ENCODE results near the gene SPATA3.

SPATA3 gene

DNA sequence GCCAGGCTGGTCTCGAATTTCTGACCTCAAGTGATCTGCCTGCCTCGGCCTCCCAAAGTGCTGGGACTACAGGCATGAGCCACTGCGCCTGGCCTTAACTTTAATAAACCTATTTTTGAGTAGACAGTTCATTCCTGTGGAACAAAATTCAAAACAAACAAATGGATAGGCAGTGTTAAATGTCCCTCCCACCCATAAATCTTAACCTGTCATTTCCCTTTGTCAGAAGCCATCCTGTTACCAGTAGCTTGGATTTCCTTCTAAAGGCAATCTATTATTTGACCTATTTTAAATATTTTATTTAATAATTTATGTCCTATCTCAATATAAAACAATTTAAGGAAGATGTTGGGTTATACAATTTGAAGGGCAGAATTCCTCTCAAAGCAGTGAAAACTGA is 34.8 kb downstream of the SPATA3 start:
- no peak for DNase-seq (ENCODE audit: low read depth)

DNA sequence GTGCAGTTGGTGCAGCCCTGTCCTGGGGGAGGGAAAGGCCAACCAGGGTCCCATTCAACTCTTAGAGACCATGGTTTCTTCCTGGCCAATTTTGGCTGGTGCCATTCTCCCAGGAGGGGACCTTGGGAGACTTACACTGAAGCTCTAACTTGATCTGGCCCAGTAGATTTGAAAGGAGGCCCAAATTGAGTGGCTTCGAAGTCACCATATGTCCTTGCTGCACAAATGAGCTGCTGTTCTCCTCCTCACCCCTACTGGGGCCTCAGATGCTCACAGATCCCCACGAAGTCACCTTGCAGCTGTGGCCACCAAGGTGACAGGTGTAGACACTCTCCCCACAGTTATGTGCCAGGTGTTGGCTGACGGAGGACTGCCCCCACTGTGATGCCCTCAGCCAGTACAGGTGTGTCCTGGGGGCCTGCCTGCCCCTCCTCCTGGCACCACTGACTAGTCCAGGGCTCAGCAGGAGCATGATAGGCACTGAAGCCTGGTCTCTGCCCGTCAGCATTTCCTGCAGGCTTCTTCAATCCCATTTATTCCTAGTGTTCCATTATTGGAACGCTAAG is 36.7 kb downstream of the SPATA3 start:
- no peak for DNase-seq (ENCODE audit: low read depth)

DNA sequence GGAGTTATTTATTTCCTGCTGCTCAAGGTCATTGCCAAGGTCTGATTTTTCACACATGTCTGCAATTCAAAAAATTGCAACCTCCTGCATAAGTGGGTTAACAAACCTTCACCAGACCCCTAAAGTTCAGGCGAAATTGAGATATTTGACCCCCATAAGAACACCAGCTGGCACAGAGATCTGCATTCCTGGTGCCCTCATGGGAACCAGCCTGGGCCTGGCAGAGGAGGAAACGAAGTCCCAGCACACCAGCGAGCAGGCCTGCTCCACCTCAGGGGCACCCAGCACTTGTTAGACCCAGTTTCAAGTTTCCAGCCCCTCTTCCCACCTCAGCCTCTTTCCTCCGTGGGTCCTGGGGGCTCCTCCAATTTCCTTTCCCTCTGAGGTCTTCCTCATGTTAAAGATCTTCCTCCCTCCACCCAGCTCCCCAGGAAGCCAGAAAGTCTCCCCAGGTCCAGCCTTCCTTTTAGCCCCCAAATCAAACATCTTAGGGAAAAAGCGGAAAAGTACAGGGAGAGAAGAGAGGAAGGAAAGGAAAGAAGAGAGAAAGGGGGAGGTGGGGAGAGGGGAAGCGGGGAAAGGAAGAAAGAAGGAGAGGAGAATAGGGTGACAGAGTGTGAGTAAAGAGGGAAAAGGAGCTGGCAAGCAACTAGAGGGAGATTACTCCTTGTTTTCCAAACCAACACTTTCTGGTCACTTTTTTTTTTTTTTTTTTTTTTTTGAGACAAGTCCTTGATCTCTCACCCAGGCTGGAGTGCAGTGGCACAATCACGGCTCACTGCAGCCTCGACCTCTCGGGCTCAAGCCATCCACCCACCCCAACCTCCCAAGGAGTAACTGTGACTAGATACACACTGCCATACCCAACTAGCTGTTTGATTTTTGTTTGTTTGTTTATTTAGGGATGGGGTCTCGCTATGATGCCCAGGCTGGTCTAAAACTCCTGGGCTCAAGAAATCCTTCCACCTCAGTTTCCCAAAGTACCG is 37.5 kb downstream of the SPATA3 start:
- DNase-seq (ENCODE audit: low read depth), result no peak

DNA sequence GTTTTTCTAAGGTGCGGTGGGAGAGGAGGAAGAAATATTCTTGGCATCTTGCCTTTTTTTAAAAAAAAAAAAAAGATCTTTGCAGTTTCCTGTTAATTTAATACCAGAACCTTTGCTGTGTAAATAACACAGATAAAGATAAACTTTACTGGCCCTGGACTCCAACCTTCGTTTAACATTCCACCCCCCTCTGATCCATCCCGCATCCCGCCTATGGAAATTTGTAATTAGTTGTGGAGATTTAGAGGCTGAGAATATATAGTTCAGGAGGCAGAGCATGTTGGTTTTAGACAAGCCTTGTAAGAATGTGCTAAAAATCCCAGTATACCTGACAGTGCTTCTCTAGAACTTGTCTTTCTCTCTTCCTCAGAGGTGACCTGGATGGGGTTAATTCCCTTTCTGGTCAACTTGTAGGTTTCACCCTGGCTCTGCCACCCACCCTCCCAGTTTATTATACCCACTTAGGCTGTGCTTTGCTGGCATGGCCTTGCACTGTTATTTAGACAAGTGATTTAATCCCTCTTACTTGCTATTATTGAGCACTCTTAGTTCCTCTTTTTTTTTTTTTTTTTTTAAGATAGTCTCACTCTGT is 38.5 kb downstream of the SPATA3 start:
- no peak for DNase-seq (ENCODE audit: low read depth)

DNA sequence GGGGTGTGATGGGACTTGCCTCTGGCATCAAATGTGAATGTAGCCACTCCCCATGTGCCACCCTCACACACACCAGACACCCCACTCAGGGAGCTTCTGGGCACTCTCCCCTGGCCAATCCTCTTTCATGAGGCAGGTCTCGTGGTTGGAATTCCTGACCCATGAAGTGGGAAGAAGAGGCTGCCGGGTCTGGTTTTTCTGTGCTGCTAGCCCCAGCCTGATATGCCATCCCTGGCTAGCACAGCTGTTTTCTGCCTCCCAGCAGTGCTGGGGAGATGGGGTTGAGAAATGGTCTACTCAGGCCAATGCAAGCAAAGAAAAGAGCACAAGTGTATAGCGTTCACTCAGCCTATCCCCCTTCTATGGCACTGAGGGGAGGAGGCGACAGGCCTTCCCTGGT is 40.2 kb downstream of the SPATA3 start:
- no peak for DNase-seq (ENCODE audit: low read depth)

DNA sequence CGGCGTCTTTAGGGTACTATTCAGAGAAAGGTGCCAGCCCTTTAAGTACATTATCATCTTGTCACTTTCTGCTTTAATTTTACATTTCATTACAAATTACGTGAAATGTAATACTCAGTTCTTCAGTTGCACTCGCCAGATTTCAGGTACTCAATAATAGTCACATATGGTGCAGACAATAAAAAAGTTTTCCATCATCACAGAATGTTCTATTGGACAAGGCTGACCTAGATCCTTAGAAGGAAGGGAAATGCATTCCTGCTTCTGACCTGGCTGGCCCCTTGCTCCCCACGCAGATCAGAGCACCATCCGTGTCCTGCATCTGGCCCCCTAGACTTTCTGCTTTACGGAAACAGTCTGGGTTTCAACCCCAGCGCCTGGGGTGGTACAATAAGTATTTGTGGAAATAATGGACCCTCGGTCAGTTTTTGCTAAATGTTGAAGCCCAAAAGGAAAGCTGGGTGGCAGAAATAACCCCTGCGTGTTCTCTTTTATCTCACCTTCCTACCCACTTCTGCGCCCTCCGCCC is 40.7 kb downstream of the SPATA3 start:
- no peak for DNase-seq (ENCODE audit: low read depth)

DNA sequence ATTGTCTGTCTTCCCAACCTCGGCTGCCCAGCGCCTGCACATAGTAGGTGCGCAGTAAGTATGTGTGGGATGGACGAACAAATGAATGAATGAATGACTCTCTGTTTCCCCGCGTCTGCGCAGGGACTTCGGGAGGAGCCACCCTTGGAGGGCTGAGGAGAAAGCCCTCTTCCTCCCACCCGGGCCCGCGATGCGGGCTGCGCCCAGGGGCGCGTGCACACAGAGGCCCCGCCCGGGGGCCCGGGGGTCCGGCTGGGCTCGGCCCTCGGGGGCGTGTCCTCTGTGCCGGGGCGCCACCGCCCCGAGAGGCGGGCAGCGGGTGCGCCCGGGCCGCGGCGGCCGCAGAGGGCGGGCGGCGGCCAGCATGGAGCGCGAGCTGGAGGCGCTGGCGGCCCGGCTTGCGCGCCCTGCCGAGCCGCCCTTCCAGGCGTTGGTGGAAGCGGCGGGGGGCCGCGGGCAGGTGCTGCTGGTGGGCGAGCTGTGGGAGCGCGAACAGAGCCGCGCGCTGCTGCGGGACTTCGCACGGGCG is 41.3 kb downstream of the SPATA3 start, which contains the start of gene C2orf72:
Gene C2orf72, plus strand, starts transcription at position 322 of the 529 bp plus-strand sequence. Its CDS starts 43 bp downstream, at position 365.
- DNase-seq (ENCODE audit: low read depth), result no peak

DNA sequence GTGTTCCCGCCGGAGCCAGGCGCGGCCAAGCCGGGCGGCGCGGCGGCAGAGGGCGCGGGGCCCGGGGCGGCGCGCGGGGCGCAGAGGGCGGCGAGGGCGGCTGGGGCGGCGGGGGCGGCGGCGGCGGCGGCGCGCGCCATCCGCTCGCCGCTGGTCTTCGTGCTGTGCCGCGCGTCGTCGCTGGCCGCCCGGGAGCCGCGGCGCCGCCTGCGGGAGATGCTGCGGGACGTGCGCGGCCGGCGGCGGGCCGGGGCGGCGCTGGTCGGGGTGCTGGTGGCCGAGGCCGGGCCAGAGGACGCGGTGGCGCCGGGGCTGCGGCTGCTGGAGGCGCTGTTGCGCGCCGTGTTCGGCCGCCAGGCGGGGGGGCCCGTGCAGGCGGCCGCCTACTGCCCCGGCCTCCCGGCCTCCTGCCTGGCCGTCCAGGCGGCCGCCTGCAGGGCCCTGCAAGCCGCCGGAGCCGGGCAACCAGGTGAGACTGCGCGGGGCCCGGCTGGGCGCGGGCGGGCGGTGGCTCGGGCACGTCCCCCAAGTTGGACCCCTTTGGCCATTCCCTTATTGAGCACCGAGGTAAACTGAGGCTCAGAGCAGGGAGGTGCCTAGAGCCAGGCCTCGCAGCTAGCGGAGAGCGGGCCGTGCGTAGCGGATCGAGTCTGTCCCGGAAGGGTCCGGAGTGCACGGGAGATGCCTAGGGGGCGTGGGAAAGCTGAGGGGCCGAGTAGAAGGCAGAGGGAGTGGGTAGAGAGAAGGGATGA is 42.0 kb downstream of the SPATA3 start:
- no peak for DNase-seq (ENCODE audit: low read depth)

DNA sequence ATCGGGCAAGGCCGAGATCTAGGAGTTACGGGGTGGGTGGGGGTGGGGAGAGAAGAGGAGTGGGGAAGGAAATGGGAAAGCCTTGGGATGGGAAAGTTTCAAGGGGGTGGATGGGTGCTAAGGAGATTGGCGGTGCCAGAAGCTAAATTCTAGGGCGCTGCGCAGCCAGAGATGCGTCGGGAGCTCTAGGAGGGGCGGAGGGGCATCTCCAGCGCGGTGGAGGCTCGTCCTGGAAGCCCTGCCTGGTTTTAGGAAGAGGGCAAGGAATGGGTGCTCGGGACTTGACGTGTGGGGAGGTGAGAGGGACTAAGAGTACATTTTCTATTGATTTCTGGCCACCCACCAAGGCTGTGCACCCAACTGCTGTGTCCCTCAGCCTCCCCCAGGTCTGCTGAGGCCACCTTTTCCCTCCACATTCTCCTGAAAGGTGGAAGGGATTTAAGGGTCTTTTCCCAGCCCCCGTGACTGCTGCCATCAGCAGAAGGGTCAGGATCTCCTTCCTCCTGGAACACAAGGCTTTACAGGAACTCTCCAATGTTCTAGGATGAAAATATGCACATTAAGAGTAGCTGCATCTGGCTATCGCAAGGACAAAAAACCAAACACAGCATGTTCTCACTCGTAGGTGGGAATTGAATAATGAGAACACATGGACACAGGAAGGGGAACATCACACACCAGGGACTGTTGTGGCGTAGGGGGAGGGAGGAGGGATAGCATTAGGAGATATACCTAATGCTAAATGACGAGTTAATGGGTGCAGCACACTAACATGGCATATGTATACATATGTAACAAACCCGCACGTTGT is 42.8 kb downstream of the SPATA3 start:
- no peak for DNase-seq (ENCODE audit: low read depth)

DNA sequence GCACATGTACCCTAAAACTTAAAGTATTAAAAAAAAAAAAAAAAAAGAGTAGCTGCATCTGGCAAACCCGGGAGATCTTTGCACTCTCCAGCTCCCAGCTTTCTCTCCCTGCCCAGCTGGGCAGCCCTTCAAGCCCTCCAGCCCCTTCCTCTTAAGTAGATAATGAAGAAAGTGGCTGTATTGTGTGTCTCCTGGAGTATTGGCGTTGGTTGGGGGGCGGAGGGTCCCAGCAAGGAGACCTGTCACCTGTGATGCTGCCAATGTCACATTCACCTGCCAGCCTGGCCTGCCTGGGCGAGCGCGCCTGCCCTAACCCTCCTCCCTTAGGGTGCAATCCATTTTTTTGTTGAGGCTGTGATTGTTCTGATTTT is 43.4 kb downstream of the SPATA3 start:
- no peak for DNase-seq (ENCODE audit: low read depth)

DNA sequence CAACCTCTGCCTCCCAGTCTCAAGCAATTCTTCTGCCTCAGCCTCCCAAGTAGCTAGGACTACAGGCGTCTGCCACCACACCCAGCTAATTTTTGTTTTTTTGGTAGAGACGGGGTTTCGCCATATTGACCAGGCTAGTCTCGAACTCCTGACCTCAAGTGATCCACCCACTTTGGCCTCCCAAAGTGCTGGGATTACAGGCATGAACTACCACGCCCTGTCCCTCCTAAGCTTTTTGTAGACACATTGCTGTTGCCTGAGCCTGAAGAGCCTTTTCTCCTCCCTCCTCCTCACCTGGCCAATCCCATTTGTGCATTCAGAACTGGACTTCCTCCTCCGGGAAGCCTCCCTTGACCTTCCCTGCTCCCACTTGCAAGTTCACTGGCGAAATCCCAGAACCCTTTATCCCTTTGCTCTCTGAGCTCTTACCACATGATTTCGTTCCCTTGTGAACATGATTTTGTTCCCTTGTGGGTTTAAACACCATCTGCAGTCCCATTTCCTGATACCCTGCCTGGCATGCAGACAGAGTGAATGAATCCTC is 44.0 kb downstream of the SPATA3 start:
- DNase-seq (ENCODE audit: low read depth), result no peak

DNA sequence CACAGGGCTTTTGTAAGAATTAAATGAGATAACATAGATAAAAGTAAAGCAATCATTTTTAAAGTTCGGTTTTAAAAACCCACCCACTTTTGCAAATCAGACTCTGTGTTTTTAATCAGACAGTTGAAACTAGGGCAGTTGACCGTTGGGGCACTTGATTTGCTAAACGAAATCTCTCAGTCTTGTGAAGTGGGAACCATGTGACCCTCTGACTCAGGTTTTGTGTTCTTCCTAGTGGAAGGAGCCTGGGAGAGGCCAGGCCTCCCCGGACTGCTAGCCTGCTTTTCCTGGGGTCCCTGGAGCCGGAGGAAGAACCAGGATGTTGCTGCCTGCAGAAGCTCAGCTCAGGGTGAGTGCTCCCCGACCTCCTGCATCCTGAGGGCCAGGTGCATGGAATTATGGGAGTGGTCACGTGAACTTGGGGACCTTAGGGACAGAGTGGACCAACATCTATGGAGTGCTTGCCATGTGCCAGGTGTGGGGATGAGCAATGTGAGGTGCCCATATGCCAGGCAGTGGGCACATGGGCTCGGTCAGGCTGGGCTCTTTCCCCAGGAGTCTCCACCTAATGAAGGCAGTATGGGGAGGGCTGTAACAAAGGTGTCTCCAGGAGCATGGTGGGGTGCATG is 45.3 kb downstream of the SPATA3 start:
- no peak for DNase-seq (ENCODE audit: low read depth)

DNA sequence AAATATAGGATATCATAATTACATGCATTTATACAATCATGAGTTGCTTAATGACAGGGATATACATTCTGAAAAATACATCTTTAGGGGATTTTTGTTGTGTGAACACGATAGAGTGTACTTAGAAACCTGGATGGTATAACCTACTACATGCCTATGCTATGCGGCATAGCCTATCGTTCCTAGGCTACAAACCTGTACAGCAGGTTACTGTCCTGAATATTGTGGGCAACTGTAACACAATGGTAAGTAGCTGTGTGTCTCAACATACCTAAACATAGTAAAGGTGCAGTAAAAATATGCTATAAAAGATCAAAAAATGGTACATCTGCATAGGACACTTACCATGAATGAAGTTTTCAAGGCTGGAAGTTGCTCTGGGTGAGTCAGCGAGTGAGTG is 47.9 kb downstream of the SPATA3 start:
- DNase-seq (ENCODE audit: low read depth), result no peak

DNA sequence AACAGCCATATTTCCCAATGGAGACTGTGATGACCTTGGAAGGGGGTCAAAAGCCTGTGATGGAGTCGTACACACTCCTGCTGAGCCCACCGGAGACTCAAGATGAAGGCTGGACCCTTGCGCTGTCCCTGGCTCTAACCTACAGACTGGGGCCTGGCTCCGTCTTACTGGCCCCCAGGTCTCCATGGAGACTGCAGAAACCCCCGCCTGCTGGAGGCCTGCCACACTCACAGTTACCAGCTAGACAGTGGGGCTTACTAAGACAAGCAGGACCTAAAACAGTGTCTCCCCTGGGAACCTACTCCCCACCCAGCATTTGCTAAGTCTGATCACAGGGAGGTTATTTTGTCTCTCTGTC is 51.0 kb downstream of the SPATA3 start:
- no peak for DNase-seq (ENCODE audit: low read depth)

DNA sequence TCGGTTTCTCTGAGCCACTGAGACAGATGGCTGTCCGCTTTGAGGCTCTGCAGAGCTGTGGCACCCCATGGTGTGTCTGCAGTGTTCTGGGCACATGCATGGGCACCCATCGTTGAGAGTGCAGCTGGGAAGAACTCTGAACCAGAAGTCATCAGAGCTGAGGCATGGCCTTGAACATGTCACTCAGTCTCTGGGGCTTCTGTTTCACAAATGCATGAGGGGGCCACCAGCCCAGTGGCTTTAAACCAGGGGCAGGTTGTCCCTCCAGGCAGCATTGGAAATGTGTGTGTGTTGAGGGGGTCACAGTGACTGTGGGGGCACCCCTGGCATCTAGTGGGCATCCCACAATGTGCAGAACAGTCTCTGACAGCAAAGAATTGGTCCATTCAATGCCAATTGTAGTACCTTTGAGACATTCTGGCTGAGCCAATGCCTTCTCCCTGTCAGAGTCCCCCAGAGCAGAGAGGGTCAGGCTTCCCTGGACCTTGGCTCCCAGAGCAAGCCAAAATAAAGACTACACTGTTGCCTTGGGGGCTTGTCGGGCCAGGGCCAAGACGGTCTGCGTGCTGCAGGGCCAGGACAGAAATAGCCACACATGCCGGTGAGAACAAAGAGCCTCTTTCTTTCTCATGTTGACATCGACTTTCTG is 51.5 kb downstream of the SPATA3 start:
- DNase-seq (ENCODE audit: low read depth), result no peak

DNA sequence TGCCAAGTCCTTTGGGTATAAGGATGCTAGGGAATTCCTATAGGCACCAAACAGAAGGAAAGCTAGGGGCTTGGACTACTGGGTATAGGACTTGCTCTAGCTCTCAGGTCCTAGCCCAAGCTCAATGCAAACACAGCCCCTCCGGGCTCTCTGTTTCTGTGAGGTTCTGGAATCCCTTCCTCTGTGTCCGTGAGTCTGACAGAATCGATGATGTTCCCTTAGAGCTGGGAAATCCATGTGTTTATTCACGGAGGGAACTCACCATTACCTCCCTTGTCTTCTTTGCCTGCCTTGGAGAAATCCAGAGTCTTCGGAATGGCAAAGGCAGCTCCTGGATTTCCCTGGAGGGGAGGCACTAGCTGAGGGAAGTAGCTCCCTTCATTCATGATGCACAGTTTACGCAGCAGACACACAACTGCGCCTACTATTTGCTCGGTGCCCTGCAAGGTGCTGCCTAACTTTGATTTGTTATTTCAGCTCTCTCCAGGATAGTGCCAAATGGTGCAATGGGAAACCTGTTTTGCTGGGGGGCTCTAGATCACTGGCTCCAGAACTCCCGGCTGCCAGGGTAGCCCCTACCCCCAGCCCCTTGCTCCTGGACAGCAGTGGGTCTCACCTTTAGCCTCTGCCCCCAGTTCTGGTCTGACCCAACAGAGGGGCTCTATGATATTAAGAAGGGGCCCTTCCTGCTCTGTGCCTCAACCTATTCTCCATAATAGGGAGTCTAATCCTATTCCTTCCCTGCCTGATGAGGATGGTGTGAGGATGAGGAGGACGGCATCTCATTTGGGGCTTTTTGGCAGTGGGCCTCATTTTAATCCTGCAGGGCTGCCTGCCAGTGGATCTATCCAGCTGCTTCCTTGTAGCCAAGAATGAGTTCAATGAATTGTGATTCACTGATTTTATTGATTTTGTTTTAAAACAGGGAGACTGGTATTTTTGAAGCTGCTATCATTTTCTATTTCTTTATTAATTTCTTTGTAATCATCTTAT is 52.3 kb downstream of the SPATA3 start:
- DNase-seq (ENCODE audit: low read depth), result no peak

DNA sequence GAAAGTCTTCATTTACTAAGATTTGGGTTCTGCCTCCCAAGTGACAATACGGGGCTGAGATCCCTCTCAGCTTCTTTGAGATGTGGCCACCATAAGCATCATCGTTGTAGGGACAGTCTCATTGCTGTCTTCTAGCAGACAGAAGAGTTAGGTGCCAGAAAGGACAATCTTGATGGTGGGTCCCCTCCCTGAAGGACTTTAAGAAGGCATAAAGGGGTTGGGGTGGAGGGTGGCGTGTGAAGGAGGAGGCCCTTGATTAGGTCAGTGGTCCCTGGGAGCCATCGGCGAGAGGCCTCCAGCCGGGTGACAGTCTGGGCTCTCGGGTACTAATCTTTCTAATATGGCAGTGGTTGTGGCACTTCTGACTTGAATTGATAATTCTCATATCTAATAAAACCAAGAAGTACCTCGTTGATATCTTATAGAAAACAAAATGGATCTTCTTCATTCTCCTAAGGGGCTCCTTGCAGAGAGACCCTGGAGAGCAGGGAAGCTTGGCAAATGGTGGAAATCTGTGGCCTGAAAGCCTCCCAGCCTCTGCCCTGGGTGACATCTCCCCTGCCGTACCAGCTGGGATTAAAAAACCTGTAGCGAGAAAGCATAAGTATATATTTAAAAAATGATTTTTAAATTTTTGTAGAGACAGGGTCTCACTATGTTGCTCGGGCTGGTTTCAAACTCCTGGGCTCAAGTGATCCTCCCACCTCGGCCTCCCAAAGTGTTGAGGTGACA is 53.5 kb downstream of the SPATA3 start:
- DNase-seq (ENCODE audit: low read depth), result no peak
